Mesenchymal stem cell (in vitro differentiated cells and primary cell): Measurements from ENCODE around the gene PPP3R2.

Source experiments
- DNase-seq: peaks from one replicate; pipeline ENCODE4 v3.0.0-alpha.2; 2013
- H2AFZ ChIP-seq: one replicate; pipeline ENCODE4 v1.6.1; 2013; ENCODE audit warnings: low read depth, mild to moderate bottlenecking, control low read depth, inconsistent platforms, low read length, moderate library complexity
- H2AK5ac ChIP-seq: 2 replicates; pipeline ENCODE4 v1.6.1; 2013; ENCODE audit warnings: low read length, moderate library complexity, mild to moderate bottlenecking, inconsistent platforms; ENCODE audit not compliant: severe bottlenecking
- H2BK120ac ChIP-seq: one replicate; pipeline ENCODE4 v1.6.1; 2013; ENCODE audit warnings: low read depth, mild to moderate bottlenecking, inconsistent platforms, low read length, moderate library complexity
- H2BK12ac ChIP-seq, 2 experiments: one replicate each; pipeline ENCODE4 v1.6.1; 2013; ENCODE audit warnings: inconsistent platforms in 2 of 2, low read length in 2 of 2, mild to moderate bottlenecking in 2 of 2, moderate library complexity in 2 of 2, control low read depth in 1 of 2
- H2BK15ac ChIP-seq: one replicate; pipeline ENCODE4 v1.6.1; 2013; ENCODE audit warnings: mild to moderate bottlenecking, low read depth, inconsistent platforms; ENCODE audit not compliant: poor library complexity, severe bottlenecking
- H2BK5ac ChIP-seq: 2 replicates; pipeline ENCODE4 v1.6.1; 2013; ENCODE audit warnings: low read depth, mild to moderate bottlenecking, low read length, control low read depth, inconsistent platforms; ENCODE audit not compliant: poor library complexity, severe bottlenecking
- H3K14ac ChIP-seq, 2 experiments: one replicate each; pipeline ENCODE4 v1.6.1; 2013; ENCODE audit warnings: inconsistent platforms in 2 of 2, low read length in 2 of 2, control low read depth in 1 of 2, mild to moderate bottlenecking in 1 of 2, moderate library complexity in 1 of 2
- H3K18ac ChIP-seq, 2 experiments: one replicate each; pipeline ENCODE4 v1.6.1; 2013; ENCODE audit warnings: inconsistent platforms in 2 of 2, low read length in 2 of 2, control low read depth in 1 of 2, low read depth in 1 of 2, mild to moderate bottlenecking in 1 of 2
- H3K23ac ChIP-seq, 2 experiments: one replicate each; pipeline ENCODE4 v1.6.1; 2013; ENCODE audit warnings: inconsistent platforms in 2 of 2, low read length in 2 of 2, mild to moderate bottlenecking in 2 of 2, moderate library complexity in 2 of 2, control low read depth in 1 of 2
- H3K27ac ChIP-seq: 2 replicates; pipeline ENCODE4 v1.5.1; 2013; ENCODE audit warnings: mild to moderate bottlenecking, moderate library complexity, low read length, control low read depth, inconsistent platforms; ENCODE audit not compliant: poor library complexity, severe bottlenecking
- H3K27me3 ChIP-seq, 2 experiments: 2 replicates each; pipeline versions ENCODE4 v1.6.1 to v1.7.0; 2013; ENCODE audit warnings: low read length in 2 of 2, mild to moderate bottlenecking in 2 of 2, moderate library complexity in 2 of 2, control low read depth in 1 of 2, inconsistent platforms in 1 of 2; ENCODE audit not compliant: control insufficient read depth in 1 of 2, insufficient read depth in 1 of 2
- H3K36me3 ChIP-seq, 2 experiments: 2 replicates each; pipeline versions ENCODE4 v1.6.1 to v1.7.0; 2013; ENCODE audit warnings: low read length in 2 of 2, control low read depth in 1 of 2, inconsistent platforms in 1 of 2, low read depth in 1 of 2, mild to moderate bottlenecking in 1 of 2; ENCODE audit not compliant: insufficient read depth in 2 of 2, control insufficient read depth in 1 of 2
- H3K4ac ChIP-seq, 2 experiments: one replicate each; pipeline ENCODE4 v1.6.1; 2013; ENCODE audit warnings: inconsistent platforms in 2 of 2, low read length in 2 of 2, mild to moderate bottlenecking in 2 of 2, moderate library complexity in 2 of 2, control low read depth in 1 of 2, low read depth in 1 of 2
- H3K4me1 ChIP-seq: 2 replicates; pipeline ENCODE4 v1.6.1; 2013; ENCODE audit warnings: low read depth, low read length, control low read depth; ENCODE audit not compliant: control insufficient read depth, insufficient read depth
- H3K4me2 ChIP-seq: 2 replicates; pipeline ENCODE4 v1.6.1; 2013; ENCODE audit warnings: low read length, mild to moderate bottlenecking, inconsistent platforms; ENCODE audit not compliant: poor library complexity, severe bottlenecking
- H3K4me3 ChIP-seq, 2 experiments: 2 replicates each; pipeline versions ENCODE4 v1.5.1 to v1.7.0; 2013; ENCODE audit warnings: low read length in 2 of 2, mild to moderate bottlenecking in 2 of 2, control low read depth in 1 of 2, low read depth in 1 of 2; ENCODE audit not compliant: insufficient read depth in 1 of 2
- H3K79me1 ChIP-seq: replicated peaks from 2 replicates; pipeline ENCODE4 v1.6.1; 2013; ENCODE audit warnings: mild to moderate bottlenecking, control low read depth, low read length, inconsistent platforms; ENCODE audit not compliant: poor library complexity, severe bottlenecking
- H3K9ac ChIP-seq: 2 replicates; pipeline ENCODE4 v1.7.0; 2013; ENCODE audit warnings: mild to moderate bottlenecking, low read length, moderate library complexity
- H3K9me3 ChIP-seq: 2 replicates; pipeline ENCODE4 v1.7.0; 2013; ENCODE audit warnings: mild to moderate bottlenecking, low read length; ENCODE audit not compliant: control insufficient read depth
- H4K8ac ChIP-seq: one replicate; pipeline ENCODE4 v1.6.1; 2013; ENCODE audit warnings: inconsistent platforms, mild to moderate bottlenecking, low read length, moderate library complexity
- H4K91ac ChIP-seq: one replicate; pipeline ENCODE4 v1.6.1; 2013; ENCODE audit warnings: mild to moderate bottlenecking, low read length, inconsistent platforms
- WGBS: methylation state at CpG from one replicate; pipeline ENCODE4 v1.1.7; 2013; ENCODE audit warnings: mixed read lengths; 5-methylcytosine and 5-hydroxymethylcytosine counted together

Gene PPP3R2

GRCh38 chr9:101629636-101630035 lies 34.9 kb upstream of the PPP3R2 start:
- Histone ChIP-seq H3K4me3 (no peak overlapping the region), H2AK5ac (no peak overlapping the region), H3K79me1 (no peaks in the 10 kb centered on the region), H2BK120ac (no peak overlapping the region), H3K9me3 (no peaks in the 10 kb centered on the region), H3K4me1 (no peaks in the 10 kb centered on the region), H3K27ac (no peak overlapping the region), H3K14ac (no peak overlapping the region), H3K36me3 (no peaks in the 10 kb centered on the region), H2BK15ac (no peak overlapping the region), H3K27me3 (no peaks in the 10 kb centered on the region), H2AFZ (no peak overlapping the region), H3K23ac (no peak overlapping the region), H2BK12ac (no peak overlapping the region), H3K4ac (no peak overlapping the region), H4K91ac (no peak overlapping the region), H3K4me2 (no peak overlapping the region), H3K9ac (no peak overlapping the region), H4K8ac (no peak overlapping the region), H2BK5ac (no peak overlapping the region), H3K18ac (no peak overlapping the region)
- WGBS: 93% methylated on average over 3 of the region's 5 CpGs
- no peak for DNase-seq

- Histone ChIP-seq H4K8ac (no peak overlapping the region), H2AFZ (no peak overlapping the region), H3K4me2 (no peak overlapping the region), H3K14ac (no peak overlapping the region), H3K9ac (no peak overlapping the region), H3K79me1 (no peaks in the 10 kb centered on the region), H3K27ac (no peak overlapping the region), H2BK5ac (no peak overlapping the region), H3K27me3 (peaks cover 0 to 6% of the 10 kb centered on the region in 2 experiments), H2BK15ac (no peak overlapping the region), H3K4me1 (no peaks in the 10 kb centered on the region), H3K23ac (no peak overlapping the region), H2BK12ac (no peak overlapping the region), H3K4me3 (no peak overlapping the region), H3K4ac (no peak overlapping the region), H4K91ac (no peak overlapping the region), H3K36me3 (no peaks in the 10 kb centered on the region), H3K18ac (no peak overlapping the region), H2AK5ac (no peak overlapping the region), H3K9me3 (no peaks in the 10 kb centered on the region), H2BK120ac (no peak overlapping the region)
- DNase-seq: no peak
- 75% methylated on average over 2 of the region's 4 CpGs for WGBS
Measured at GRCh38 chr9:101628173-101628572, 33.4 kb upstream of the PPP3R2 start.

- H3K4me1 ChIP-seq: no peaks in the 10 kb centered on the region
- peaks cover 0 to 22% of the 10 kb centered on the region in 2 experiments for H3K27me3 ChIP-seq
- no peak overlapping the region for H2BK15ac ChIP-seq
- DNase-seq: no peak
- no peak overlapping the region for H3K18ac ChIP-seq
- no peak overlapping the region for H2AK5ac ChIP-seq
- no peak overlapping the region for H2BK120ac ChIP-seq
- H2BK5ac ChIP-seq: no peak overlapping the region
- H3K4me2 ChIP-seq: no peak overlapping the region
- H3K23ac ChIP-seq: no peak overlapping the region
- no peak overlapping the region for H2AFZ ChIP-seq
- H2BK12ac ChIP-seq: no peak overlapping the region
- H4K91ac ChIP-seq: no peak overlapping the region
- H3K36me3 ChIP-seq: no peaks in the 10 kb centered on the region
- H3K79me1 ChIP-seq: no peaks in the 10 kb centered on the region
- WGBS: 58% methylated on average over 1 of the region's 1 CpG
- no peak overlapping the region for H4K8ac ChIP-seq
- H3K27ac ChIP-seq: no peak overlapping the region
- no peak overlapping the region for H3K14ac ChIP-seq
- H3K9ac ChIP-seq: no peak overlapping the region
- no peak overlapping the region for H3K4me3 ChIP-seq
- H3K9me3 ChIP-seq: no peaks in the 10 kb centered on the region
- H3K4ac ChIP-seq: no peak overlapping the region
Measured at GRCh38 chr9:101626295-101626694, 31.5 kb upstream of the PPP3R2 start.

- H3K4me3 ChIP-seq: no peak overlapping the region
- no peak overlapping the region for H2AK5ac ChIP-seq
- no peak overlapping the region for H3K14ac ChIP-seq
- H3K18ac ChIP-seq: no peak overlapping the region
- peaks cover 0 to 22% of the 10 kb centered on the region in 2 experiments for H3K27me3 ChIP-seq
- no peak overlapping the region for H3K4me2 ChIP-seq
- H3K4me1 ChIP-seq: no peaks in the 10 kb centered on the region
- H3K23ac ChIP-seq: no peak overlapping the region
- no peak overlapping the region for H3K4ac ChIP-seq
- no peak overlapping the region for H3K9ac ChIP-seq
- no peaks in the 10 kb centered on the region for H3K36me3 ChIP-seq
- no peak overlapping the region for H2AFZ ChIP-seq
- no peak overlapping the region for H3K27ac ChIP-seq
- H4K91ac ChIP-seq: no peak overlapping the region
- no peaks in the 10 kb centered on the region for H3K9me3 ChIP-seq
- no peak overlapping the region for H2BK15ac ChIP-seq
- H2BK12ac ChIP-seq: no peak overlapping the region
- H2BK120ac ChIP-seq: no peak overlapping the region
- WGBS: 83% methylated on average over 2 of the region's 2 CpGs
- H4K8ac ChIP-seq: no peak overlapping the region
- no peak for DNase-seq
- no peaks in the 10 kb centered on the region for H3K79me1 ChIP-seq
- no peak overlapping the region for H2BK5ac ChIP-seq
Measured at GRCh38 chr9:101625876-101626275, 31.1 kb upstream of the PPP3R2 start.
